Muscle layer of colon (tissue), 2 donors: Measurements from ENCODE around the gene S100PBP.
A peak's percentile ranks its signal among the peaks of the same experiment; 100 is the strongest.

Experiments
- H3K27ac ChIP-seq: one replicate; pipeline ENCODE4 v1.7.0; 2013; ENCODE audit warnings: low read depth, mild to moderate bottlenecking, low read length, moderate library complexity
- H3K27me3 ChIP-seq, 2 donors: one replicate each; pipeline ENCODE4 v1.7.0; 2013; ENCODE audit warnings: low read length in 2 of 2, mild to moderate bottlenecking in 2 of 2; ENCODE audit not compliant: insufficient read depth in 2 of 2, control insufficient read depth in 1 of 2
- H3K36me3 ChIP-seq: one replicate; pipeline ENCODE4 v1.7.0; 2013; ENCODE audit warnings: mild to moderate bottlenecking, low read length; ENCODE audit not compliant: insufficient read depth
- H3K4me1 ChIP-seq: one replicate; pipeline ENCODE4 v1.7.0; 2013; ENCODE audit warnings: mild to moderate bottlenecking, low read length; ENCODE audit not compliant: insufficient read depth
- H3K4me3 ChIP-seq, 2 donors: one replicate each; pipeline ENCODE4 v1.7.0; 2013; ENCODE audit warnings: low read length in 2 of 2, low read depth in 1 of 2, mild to moderate bottlenecking in 1 of 2, moderate library complexity in 1 of 2
- H3K9ac ChIP-seq: one replicate; pipeline ENCODE4 v1.7.0; 2013; ENCODE audit warnings: low read length
- H3K9me3 ChIP-seq: one replicate; pipeline ENCODE4 v1.7.0; 2013; ENCODE audit warnings: mild to moderate bottlenecking, low read length
- donor health status: abdominal sarcoma.
- donor health status: Adenocarcinoma of cecum.

Gene S100PBP

GRCh38 chr1:32894019-32894600 lies 76.7 kb downstream of the S100PBP start:
- no peaks in the 10 kb centered on the region for H3K36me3 ChIP-seq
- H3K9me3 ChIP-seq = no peaks in the 10 kb centered on the region
- no peaks in the 10 kb centered on the region for H3K4me1 ChIP-seq
- no peak overlapping the region for H3K9ac ChIP-seq
- no peak overlapping the region for H3K4me3 ChIP-seq
- H3K27me3 ChIP-seq = peaks cover 19 to 29% of the 10 kb centered on the region in 2 donors
- no peak overlapping the region for H3K27ac ChIP-seq

- Histone ChIP-seq H3K9ac (no peak overlapping the region), H3K4me1 (no peaks in the 10 kb centered on the region), H3K36me3 (no peaks in the 10 kb centered on the region), H3K27ac (no peak overlapping the region), H3K27me3 (peaks cover 19 to 29% of the 10 kb centered on the region in 2 donors), H3K4me3 (no peak overlapping the region), H3K9me3 (no peaks in the 10 kb centered on the region)
Observed at GRCh38 chr1:32894681-32895080, 77.2 kb downstream of the S100PBP start.

DNA sequence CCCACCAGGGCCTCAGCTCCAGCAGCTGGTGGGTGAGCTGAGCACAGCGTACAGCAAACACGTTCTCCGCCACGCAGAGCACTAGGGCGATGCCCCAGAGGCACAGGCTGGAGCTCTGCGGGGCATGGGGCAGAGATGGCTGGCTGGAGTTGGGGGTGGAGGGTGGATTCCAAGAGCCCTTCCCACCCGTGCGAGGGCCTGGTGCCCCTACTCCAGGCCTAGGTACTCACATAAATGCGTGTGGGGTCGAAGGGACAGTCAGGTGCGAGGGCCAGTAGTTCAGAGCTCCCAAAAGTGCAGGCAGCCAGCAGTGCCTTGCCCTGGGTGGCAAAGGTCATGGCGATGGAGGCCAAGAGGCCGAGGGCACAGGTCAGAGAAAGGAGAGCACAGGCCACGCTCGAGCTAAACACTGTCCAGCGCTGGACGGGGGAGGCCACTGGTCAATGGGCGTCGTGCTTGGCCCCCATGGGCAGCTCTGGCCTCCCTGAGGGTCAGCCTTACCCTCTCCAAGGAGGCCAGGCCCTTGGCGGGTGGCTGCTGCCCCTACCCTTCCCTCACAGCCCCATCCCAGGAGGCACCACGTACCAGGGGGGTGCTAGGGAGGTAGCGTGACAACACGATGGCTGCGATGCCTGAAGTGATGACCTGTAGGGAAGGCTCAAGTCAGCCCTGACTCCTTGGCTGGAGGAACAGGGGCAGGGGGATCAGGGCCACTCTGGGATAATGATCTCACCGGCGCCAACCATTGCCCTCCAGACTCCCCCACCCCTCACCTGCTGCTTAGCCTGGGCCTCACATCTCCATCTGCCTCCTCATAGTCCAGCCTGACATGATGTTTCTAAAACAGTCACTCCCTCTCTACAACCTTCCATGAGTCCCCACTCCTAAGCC lies 78.1 kb downstream of the S100PBP start:
- Histone ChIP-seq H3K27ac (no peak overlapping the region), H3K27me3 (peaks cover 17 to 29% of the 10 kb centered on the region in 2 donors), H3K4me3 (no peak overlapping the region), H3K9ac (no peak overlapping the region), H3K36me3 (no peaks in the 10 kb centered on the region), H3K9me3 (no peaks in the 10 kb centered on the region), H3K4me1 (peaks cover 3% of the 10 kb centered on the region)

DNA sequence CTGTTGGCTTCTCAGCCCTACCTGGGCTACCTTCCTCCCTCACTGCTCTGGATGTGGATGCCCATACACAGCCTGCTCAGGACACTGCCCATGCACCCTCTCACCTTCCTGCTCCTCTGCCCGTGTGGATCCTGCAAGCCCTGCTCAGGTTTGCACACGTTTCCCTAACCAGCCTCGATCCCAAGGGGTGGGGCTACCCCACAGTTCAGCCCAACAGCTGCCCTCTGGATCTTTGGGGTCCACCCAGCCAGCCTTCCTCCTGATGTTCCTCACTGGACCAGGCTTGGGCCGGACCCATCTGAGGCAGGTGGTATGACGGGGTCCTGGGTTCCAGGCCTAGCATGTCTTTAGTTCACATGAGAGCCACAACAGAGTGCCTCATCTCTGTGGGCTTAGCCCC lies 79.0 kb downstream of the S100PBP start:
- H3K36me3 ChIP-seq = no peaks in the 10 kb centered on the region
- peaks cover 7% of the 10 kb centered on the region for H3K4me1 ChIP-seq
- H3K27me3 ChIP-seq = peaks cover 13 to 22% of the 10 kb centered on the region in 2 donors
- H3K9ac ChIP-seq = no peak overlapping the region
- H3K27ac ChIP-seq = no peak overlapping the region
- no peaks in the 10 kb centered on the region for H3K9me3 ChIP-seq
- no peak overlapping the region for H3K4me3 ChIP-seq

DNA sequence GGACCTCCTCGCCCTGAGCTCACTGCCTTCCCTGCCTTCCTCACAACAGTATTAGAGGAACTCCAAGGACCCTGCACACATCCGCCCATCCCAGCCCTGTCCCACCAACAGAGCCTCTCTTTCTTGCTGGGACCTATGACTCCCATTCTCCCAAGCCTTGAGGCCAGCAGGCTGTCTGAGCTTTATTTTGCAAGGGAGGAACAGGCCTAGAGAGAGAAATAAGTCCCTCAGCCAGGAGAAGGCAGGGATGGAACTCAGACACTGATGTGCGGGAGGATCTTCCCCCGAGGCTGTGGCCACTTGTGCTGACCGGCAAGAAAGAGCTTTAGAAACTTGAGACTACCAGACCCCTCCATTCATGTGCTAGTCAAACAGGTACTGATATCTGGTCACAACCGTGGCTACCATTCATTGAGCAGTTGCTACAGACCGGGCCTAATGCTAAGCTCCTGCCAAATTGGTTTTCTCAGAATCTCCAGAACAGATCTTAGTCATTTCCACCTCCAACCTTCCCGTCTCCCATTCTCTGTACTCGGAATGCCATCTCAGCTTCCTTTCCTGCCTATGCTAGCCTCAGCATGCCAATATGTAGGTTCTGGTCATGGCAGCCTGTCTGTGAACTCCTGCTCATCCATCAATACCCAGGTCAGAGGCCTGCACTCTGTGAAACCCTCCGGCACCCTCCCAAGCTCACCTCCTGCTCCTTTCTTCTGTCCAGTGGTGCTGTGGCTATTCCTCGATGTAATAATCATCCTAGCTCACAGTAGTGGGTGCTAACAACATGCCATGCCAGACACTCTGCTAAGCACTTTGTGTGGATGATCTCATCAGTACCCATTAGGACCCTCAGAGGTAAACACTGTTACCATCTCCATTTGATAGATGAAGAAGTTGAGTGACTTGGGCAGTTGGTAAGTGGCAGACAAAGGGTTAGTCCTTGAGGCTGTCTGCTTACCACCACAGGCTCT lies 79.9 kb downstream of the S100PBP start:
- Histone ChIP-seq H3K27me3 (peaks cover 4 to 17% of the 10 kb centered on the region in 2 donors), H3K4me3 (no peak overlapping the region), H3K9me3 (no peaks in the 10 kb centered on the region), H3K9ac (no peak overlapping the region), H3K4me1 (peaks cover 7% of the 10 kb centered on the region), H3K36me3 (no peaks in the 10 kb centered on the region), H3K27ac (no peak overlapping the region)

DNA sequence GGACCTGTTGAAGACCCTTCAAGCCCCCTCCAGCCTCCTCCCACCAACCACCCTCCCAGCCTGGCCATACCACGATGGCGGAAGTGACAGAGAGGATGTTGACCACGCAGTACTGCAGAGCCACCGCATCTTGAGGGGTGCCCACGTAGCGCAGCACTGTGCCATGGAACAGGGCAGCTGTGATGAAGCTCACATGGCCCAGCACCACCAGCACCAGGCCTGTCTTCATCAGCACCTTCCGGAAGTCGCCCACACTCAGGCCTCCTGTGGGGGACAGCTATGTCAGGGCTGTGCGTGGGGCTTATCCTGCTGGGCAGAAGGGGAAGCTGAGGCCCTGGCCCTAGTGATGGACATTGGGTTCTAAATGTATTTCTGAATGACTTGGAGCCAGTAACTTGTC lies 80.6 kb downstream of the S100PBP start:
- H3K36me3 ChIP-seq = no peaks in the 10 kb centered on the region
- H3K4me1 ChIP-seq = peaks cover 7% of the 10 kb centered on the region
- H3K27ac ChIP-seq = no peak overlapping the region
- no peaks in the 10 kb centered on the region for H3K9me3 ChIP-seq
- H3K9ac ChIP-seq = no peak overlapping the region
- no peak overlapping the region for H3K4me3 ChIP-seq
- H3K27me3 ChIP-seq = peaks cover 0 to 12% of the 10 kb centered on the region in 2 donors

DNA sequence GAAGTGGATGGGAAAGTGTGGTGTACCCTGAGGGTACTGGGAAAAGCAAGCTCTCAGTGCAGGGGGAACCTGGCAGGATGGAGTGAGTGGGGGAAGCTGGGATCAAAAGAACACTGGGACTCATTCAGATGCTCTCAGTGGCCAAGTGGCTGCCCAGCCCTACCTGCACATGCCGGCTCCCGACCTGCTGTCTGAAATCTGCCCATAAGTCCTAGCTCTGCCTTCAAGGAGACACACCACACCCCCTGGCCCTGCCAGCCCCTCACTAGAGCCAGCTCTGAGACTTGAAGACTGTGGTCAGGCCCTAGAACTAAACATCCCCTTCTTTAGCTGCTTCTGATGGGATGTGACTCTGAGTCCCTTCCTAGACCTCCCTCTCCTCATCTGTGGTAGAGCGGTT lies 81.5 kb downstream of the S100PBP start:
- H3K36me3 ChIP-seq = no peaks in the 10 kb centered on the region
- peaks cover 7% of the 10 kb centered on the region for H3K4me1 ChIP-seq
- no peak overlapping the region for H3K9ac ChIP-seq
- peaks cover 0 to 3% of the 10 kb centered on the region in 2 donors for H3K27me3 ChIP-seq
- H3K9me3 ChIP-seq = no peaks in the 10 kb centered on the region
- no peak overlapping the region for H3K27ac ChIP-seq
- H3K4me3 ChIP-seq = no peak overlapping the region

- Histone ChIP-seq H3K36me3 (no peaks in the 10 kb centered on the region), H3K4me1 (peaks cover 7% of the 10 kb centered on the region), H3K9ac (no peak overlapping the region), H3K27me3 (no peaks in the 10 kb centered on the region), H3K27ac (no peak overlapping the region), H3K4me3 (no peak overlapping the region), H3K9me3 (no peaks in the 10 kb centered on the region)
Observed at GRCh38 chr1:32899586-32900296, 82.3 kb downstream of the S100PBP start.

- H3K36me3 ChIP-seq = no peaks in the 10 kb centered on the region
- no peaks in the 10 kb centered on the region for H3K27me3 ChIP-seq
- peaks cover 7% of the 10 kb centered on the region for H3K4me1 ChIP-seq
- peak overlapping the region; percentile 58 to 68 for H3K4me3 ChIP-seq
- H3K27ac ChIP-seq = peak overlapping the region; percentile 13
- H3K9ac ChIP-seq = peak overlapping the region; percentile 27
- H3K9me3 ChIP-seq = no peaks in the 10 kb centered on the region
Observed at GRCh38 chr1:32900371-32900955, 83.0 kb downstream of the S100PBP start.

DNA sequence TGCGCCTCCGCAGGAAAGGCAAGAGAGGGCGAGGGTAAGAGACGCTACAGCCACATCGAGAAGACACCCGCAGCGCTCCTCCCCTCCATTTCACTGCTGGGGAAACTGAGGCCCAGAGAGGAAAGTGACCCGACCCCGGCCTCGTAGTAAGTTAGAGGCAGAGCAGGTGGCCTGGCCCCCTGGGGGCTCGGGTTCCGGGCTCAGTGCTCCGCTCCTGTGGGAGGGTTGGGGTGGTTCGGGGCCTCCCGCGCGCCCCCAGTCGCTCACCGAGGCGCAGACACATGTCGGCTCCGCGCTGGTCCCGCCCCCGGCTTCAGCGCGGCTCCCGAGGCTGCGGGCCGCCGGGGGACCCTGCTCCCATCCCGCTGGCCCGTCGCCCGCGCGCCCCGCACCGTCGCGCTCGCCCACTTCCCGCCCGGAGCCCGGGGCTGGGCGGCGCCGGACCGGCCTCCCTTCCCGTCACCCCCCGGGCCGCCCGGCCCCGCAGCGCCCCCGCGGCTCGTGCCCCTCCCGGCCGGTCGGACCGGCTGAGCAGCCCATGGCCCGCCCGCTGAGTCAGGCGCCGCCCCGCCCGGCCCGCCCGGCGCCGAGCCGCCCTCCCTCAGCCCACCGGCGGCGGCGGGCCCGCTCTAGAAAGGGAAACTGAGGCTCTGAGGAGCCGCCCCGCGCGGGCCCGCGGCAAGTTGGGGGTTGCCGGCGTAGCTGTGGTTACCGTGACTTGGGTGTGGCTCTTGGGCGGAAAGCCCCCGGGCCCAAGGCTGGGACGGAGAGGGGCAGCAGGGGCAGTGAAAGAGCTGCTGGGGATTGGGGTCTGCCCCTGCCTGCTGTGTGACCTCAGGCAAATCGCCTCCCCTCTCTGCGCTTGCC lies 83.7 kb downstream of the S100PBP start, which contains the start of gene TMEM54:
Gene TMEM54, minus strand, starts transcription at position 434 of the 867 bp plus-strand sequence. Its CDS starts 151 bp downstream, at position 283.
- H3K9ac ChIP-seq = peak within 1 kb of the TSS; percentile 27
- no peaks in the 10 kb centered on the region for H3K27me3 ChIP-seq

More for the DNA sequence above, 83.7 kb downstream of the S100PBP start, which contains the start of gene TMEM54:
- Histone ChIP-seq H3K4me3 (peak within 1 kb of the TSS; percentile 71 to 79), H3K36me3 (no peaks in the 10 kb centered on the region), H3K4me1 (peaks cover 7% of the 10 kb centered on the region), H3K9me3 (no peaks in the 10 kb centered on the region), H3K27ac (peak within 1 kb of the TSS; percentile 13)
